ENCODE measurements around the gene DNAH8.

DNA sequence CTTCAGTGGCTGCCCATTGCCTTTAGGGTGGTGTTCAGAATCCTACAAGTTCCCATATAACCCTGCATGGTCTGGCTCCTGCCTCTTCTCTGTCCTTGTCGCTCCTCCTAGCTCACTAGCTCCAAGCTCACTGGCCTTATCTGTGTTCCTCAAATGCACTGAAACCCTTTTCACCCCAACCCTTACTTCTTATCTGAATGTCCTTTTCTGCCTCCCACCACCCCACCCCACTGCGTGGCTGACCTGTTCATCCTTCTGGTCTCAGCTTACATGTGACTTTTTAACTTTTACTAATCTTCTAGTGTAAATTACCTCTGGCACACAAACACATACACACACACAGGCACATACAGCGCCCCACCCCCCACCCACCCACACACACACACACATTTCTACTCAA is 292.5 kb downstream of the DNAH8 start:
- TF ChIP-seq, protein P1, sequence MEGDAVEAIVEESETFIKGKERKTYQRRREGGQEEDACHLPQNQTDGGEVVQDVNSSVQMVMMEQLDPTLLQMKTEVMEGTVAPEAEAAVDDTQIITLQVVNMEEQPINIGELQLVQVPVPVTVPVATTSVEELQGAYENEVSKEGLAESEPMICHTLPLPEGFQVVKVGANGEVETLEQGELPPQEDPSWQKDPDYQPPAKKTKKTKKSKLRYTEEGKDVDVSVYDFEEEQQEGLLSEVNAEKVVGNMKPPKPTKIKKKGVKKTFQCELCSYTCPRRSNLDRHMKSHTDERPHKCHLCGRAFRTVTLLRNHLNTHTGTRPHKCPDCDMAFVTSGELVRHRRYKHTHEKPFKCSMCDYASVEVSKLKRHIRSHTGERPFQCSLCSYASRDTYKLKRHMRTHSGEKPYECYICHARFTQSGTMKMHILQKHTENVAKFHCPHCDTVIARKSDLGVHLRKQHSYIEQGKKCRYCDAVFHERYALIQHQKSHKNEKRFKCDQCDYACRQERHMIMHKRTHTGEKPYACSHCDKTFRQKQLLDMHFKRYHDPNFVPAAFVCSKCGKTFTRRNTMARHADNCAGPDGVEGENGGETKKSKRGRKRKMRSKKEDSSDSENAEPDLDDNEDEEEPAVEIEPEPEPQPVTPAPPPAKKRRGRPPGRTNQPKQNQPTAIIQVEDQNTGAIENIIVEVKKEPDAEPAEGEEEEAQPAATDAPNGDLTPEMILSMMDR (IDR thresholded peaks at IDR 0.05), result no peak
- TF ChIP-seq POLR2A (IDR thresholded peaks at IDR 0.05), result no peak
- TF ChIP-seq EP300 (IDR thresholded peaks at IDR 0.05), result no peak

Measured in tibial nerve (tissue), 4 donors.